Neuronal stem cell (in vitro differentiated cells): Measurements from ENCODE around the gene DPH1.
"Not testable (repeated sequence)": the region's sequence is repeated elsewhere in the genome, so short reads cannot be mapped to it uniquely, and the experiment has no call there.

Source experiments
- DNase-seq: peaks from one replicate; pipeline ENCODE4 v3.0.0-alpha.2; 2013; ENCODE audit warnings: low spot score
- H2AFZ ChIP-seq: one replicate; pipeline ENCODE4 v1.6.1; 2013; ENCODE audit warnings: mild to moderate bottlenecking, low read length, inconsistent platforms
- H2AK5ac ChIP-seq: 2 replicates; pipeline ENCODE4 v1.6.1; 2013; ENCODE audit warnings: low read depth, mild to moderate bottlenecking, inconsistent platforms, low read length, moderate library complexity, mixed read lengths
- H2BK120ac ChIP-seq: 2 replicates; pipeline ENCODE4 v1.6.1; 2013; ENCODE audit warnings: low read depth, mild to moderate bottlenecking, inconsistent platforms, low read length, moderate library complexity, mixed read lengths
- H2BK12ac ChIP-seq: one replicate; pipeline ENCODE4 v1.6.1; 2013; ENCODE audit warnings: low read length, inconsistent platforms
- H2BK15ac ChIP-seq: 2 replicates; pipeline ENCODE4 v1.6.1; 2013; ENCODE audit warnings: mild to moderate bottlenecking, low read length, inconsistent platforms, mixed read lengths
- H2BK5ac ChIP-seq: one replicate; pipeline ENCODE4 v1.6.1; 2013; ENCODE audit warnings: inconsistent platforms, mild to moderate bottlenecking, low read length, moderate library complexity
- H3K14ac ChIP-seq: one replicate; pipeline ENCODE4 v1.6.1; 2013; ENCODE audit warnings: low read length, inconsistent platforms
- H3K18ac ChIP-seq: 2 replicates; pipeline ENCODE4 v1.6.1; 2013; ENCODE audit warnings: low read length, inconsistent platforms
- H3K23ac ChIP-seq: 2 replicates; pipeline ENCODE4 v1.6.1; 2013; ENCODE audit warnings: low read depth, mild to moderate bottlenecking, mixed read lengths, low read length, inconsistent platforms; ENCODE audit not compliant: poor library complexity
- H3K27ac ChIP-seq: replicated peaks from 3 replicates; pipeline ENCODE4 v1.5.1; 2013; ENCODE audit warnings: low read length, inconsistent platforms
- H3K27me3 ChIP-seq, 3 experiments: 2 replicates each; pipeline ENCODE4 v1.6.1; 2013; ENCODE audit warnings: low read length in 3 of 3, mild to moderate bottlenecking in 2 of 3, inconsistent platforms in 1 of 3, low read depth in 1 of 3, mixed read lengths in 1 of 3, moderate library complexity in 1 of 3; ENCODE audit not compliant: control insufficient read depth in 3 of 3, insufficient read depth in 3 of 3
- H3K36me3 ChIP-seq, 2 donors: replicated peaks in 1 of 2; 2 replicates each; pipeline ENCODE4 v1.6.1; 2013; ENCODE audit warnings: low read length in 2 of 2; ENCODE audit not compliant: control insufficient read depth in 2 of 2, insufficient read depth in 2 of 2
- H3K4ac ChIP-seq: 2 replicates; pipeline ENCODE4 v1.6.1; 2013; ENCODE audit warnings: inconsistent platforms, mild to moderate bottlenecking, low read length, moderate library complexity
- H3K4me1 ChIP-seq, 2 donors: 1 replicate in 1 of 2; 2 replicates in 1 of 2; pipeline ENCODE4 v1.6.1; 2013; ENCODE audit warnings: low read length in 2 of 2, low read depth in 1 of 2; ENCODE audit not compliant: control insufficient read depth in 2 of 2, insufficient read depth in 1 of 2
- H3K4me2 ChIP-seq: one replicate; pipeline ENCODE4 v1.6.1; 2013; ENCODE audit warnings: mild to moderate bottlenecking, low read length, inconsistent platforms; ENCODE audit not compliant: insufficient read depth, poor library complexity, severe bottlenecking
- H3K4me3 ChIP-seq, 2 donors: 2 replicates each; pipeline ENCODE4 v1.5.1; 2013; ENCODE audit warnings: low read length in 2 of 2, mild to moderate bottlenecking in 2 of 2, inconsistent platforms in 1 of 2, moderate library complexity in 1 of 2
- H3K79me1 ChIP-seq: one replicate; pipeline ENCODE4 v1.6.1; 2013; ENCODE audit warnings: low read depth, mild to moderate bottlenecking, inconsistent platforms, low read length, moderate library complexity
- H3K9ac ChIP-seq: one replicate; pipeline ENCODE4 v1.6.1; 2013; ENCODE audit warnings: mild to moderate bottlenecking, low read depth, low read length, inconsistent platforms; ENCODE audit not compliant: poor library complexity
- H3K9me3 ChIP-seq, 2 donors: replicated peaks in 1 of 2; 2 replicates each; pipeline versions ENCODE3 to v1.6.1; 2013; ENCODE audit warnings: low read length in 2 of 2, mild to moderate bottlenecking in 2 of 2, inconsistent platforms in 1 of 2, low read depth in 1 of 2, mixed read lengths in 1 of 2, moderate library complexity in 1 of 2; ENCODE audit not compliant: control insufficient read depth in 2 of 2, insufficient read depth in 1 of 2
- H4K8ac ChIP-seq: one replicate; pipeline ENCODE4 v1.6.1; 2013; ENCODE audit warnings: low read depth, mild to moderate bottlenecking, inconsistent platforms, low read length, moderate library complexity
- H4K91ac ChIP-seq: one replicate; pipeline ENCODE4 v1.6.1; 2013; ENCODE audit warnings: low read length, low read depth, mild to moderate bottlenecking, inconsistent platforms; ENCODE audit not compliant: poor library complexity
- WGBS, 2 donors: extraction: QIAGEN DNeasy Blood & Tissue Kit; methylation state at CpG; one replicate each; pipeline ENCODE4 v1.1.7; 2013; ENCODE audit warnings: missing lambda C conversion rate in 2 of 2, mixed read lengths in 1 of 2; ENCODE audit not compliant: insufficient read length in 2 of 2, insufficient replicate concordance in 1 of 2; ENCODE audit errors: extremely low coverage in 2 of 2; 5-methylcytosine and 5-hydroxymethylcytosine counted together

The DPH1 gene

GRCh38 chr17:2009737-2010136 lies 20.2 kb upstream of the DPH1 start:
- no peak overlapping the region for H3K4me2 ChIP-seq
- H3K18ac ChIP-seq = peak overlapping the region; percentile 17
- H2AK5ac ChIP-seq = peak overlapping the region; percentile 91
- DNase-seq = no peak
- no peak overlapping the region for H3K27ac ChIP-seq
- no peak overlapping the region for H3K23ac ChIP-seq
- H3K4me1 ChIP-seq = peaks cover 8 to 11% of the 10 kb centered on the region in 2 donors
- peak overlapping the region in 1 of 2 donors; percentile 42 for H3K4me3 ChIP-seq
- no peak overlapping the region for H2AFZ ChIP-seq
- H3K14ac ChIP-seq = no peak overlapping the region
- H3K27me3 ChIP-seq = no peaks in the 10 kb centered on the region
- no peak overlapping the region for H2BK15ac ChIP-seq
- no peak overlapping the region for H3K9ac ChIP-seq
- no peaks in the 10 kb centered on the region for H3K36me3 ChIP-seq
- H3K9me3 ChIP-seq = peaks cover 0 to 3% of the 10 kb centered on the region in 2 donors
- H3K4ac ChIP-seq = peak overlapping the region; percentile 37
- no CpG with 5 or more reads among the region's 10 CpGs for WGBS, 2 donors
- no peak overlapping the region for H2BK120ac ChIP-seq
- H4K91ac ChIP-seq = no peak overlapping the region
- H4K8ac ChIP-seq = no peak overlapping the region
- H3K79me1 ChIP-seq = peaks cover 1% of the 10 kb centered on the region
- no peak overlapping the region for H2BK5ac ChIP-seq
- H2BK12ac ChIP-seq = no peak overlapping the region

DNA sequence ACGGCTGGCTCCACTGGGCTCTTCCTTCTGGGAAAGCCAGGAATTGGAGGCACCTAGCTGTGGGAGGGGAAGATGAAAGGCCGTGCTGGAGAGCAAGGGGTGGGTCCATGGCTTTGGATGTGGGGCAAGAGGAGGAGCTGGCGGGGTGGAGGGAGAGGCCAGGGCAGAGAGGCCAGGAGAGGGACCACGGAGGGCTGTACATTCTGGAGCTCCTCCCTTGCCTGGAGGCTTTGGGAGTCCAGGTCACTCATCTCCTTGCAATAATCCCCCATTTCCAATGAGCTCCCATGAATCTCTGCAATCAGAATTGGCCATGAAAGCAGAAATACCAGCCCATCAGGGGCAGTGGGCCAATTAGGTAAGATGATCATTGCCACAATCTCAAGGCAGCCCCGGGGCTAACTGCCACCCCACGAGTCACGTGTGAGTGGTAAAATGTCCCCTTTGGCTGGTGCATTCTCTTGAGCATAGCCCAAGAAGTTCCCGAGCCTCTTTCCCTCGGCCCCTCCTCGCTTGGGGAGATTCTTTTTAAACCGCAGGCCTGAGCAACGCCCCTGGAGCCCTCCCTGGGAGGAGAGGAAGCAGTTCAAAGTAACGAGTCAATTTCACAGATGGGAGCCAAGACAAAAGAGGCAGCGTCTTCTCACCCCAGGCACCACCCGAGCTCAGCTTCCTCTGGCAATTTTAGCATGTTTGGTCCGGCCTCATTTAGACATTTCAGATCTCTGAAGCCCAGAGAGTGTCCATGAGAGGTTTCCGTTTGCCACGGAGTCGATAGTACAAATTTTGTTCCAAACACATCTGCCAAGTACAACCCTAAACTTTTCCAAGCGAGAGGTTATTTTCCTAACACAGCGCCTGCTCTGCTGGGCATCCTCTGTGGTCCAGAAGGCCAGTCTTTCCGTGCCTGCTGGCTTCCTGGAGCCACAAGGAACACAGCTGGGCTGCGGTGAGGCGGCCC lies 18.3 kb upstream of the DPH1 start:
- Histone ChIP-seq H3K79me1 (no peaks in the 10 kb centered on the region), H2BK5ac (no peak overlapping the region), H3K18ac (no peak overlapping the region), H2BK12ac (no peak overlapping the region), H3K27ac (no peak overlapping the region), H3K36me3 (no peaks in the 10 kb centered on the region), H3K27me3 (no peaks in the 10 kb centered on the region), H3K9ac (peak overlapping the region; percentile 24), H4K8ac (no peak overlapping the region), H3K9me3 (peaks cover 0 to 3% of the 10 kb centered on the region in 2 donors), H3K14ac (no peak overlapping the region), H3K4me1 (peaks cover 10 to 11% of the 10 kb centered on the region in 2 donors), H2BK120ac (no peak overlapping the region), H2AK5ac (no peak overlapping the region), H3K4me3 (peak overlapping the region in 1 of 2 donors; percentile 24), H3K23ac (no peak overlapping the region), H3K4ac (no peak overlapping the region), H2BK15ac (no peak overlapping the region), H3K4me2 (no peak overlapping the region), H4K91ac (no peak overlapping the region), H2AFZ (peak overlapping the region; percentile 85)
- DNase-seq = no peak
- no CpG with 5 or more reads among the region's 24 CpGs for WGBS, 2 donors

DNA sequence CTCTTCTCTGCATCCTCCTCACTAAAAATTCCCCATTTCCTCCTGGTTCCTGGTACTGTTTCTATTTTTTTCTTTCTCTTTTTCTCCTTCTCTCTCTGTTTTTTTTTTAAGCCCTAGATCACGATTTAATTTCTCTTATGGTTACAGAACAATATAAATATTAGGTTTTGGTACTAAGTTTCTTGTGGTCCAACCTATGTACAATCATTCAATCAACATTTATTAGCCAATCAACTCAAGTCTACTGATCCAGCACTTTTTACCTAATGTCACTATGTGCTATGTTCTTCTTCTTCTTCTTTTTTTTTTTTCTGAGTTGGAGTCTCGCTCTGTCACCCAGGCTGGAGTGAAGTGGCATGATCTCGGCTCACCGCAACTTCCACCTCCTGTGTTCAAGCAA lies 17.5 kb upstream of the DPH1 start:
- Histone ChIP-seq H3K79me1 (no peaks in the 10 kb centered on the region), H2BK15ac (no peak overlapping the region), H3K4me3 (no peak overlapping the region), H3K27me3 (peaks cover 0 to 5% (median 0%) of the 10 kb centered on the region in 3 experiments), H4K8ac (no peak overlapping the region), H2BK12ac (no peak overlapping the region), H2AK5ac (no peak overlapping the region), H3K27ac (no peak overlapping the region), H2AFZ (peak overlapping the region; percentile 85), H3K36me3 (no peaks in the 10 kb centered on the region), H3K9ac (no peak overlapping the region), H3K4me2 (no peak overlapping the region), H2BK120ac (no peak overlapping the region), H2BK5ac (no peak overlapping the region), H3K4ac (no peak overlapping the region), H3K14ac (no peak overlapping the region), H4K91ac (no peak overlapping the region), H3K4me1 (peaks cover 11 to 17% of the 10 kb centered on the region in 2 donors), H3K9me3 (peaks cover 0 to 3% of the 10 kb centered on the region in 2 donors), H3K18ac (no peak overlapping the region), H3K23ac (no peak overlapping the region)
- no CpG with 5 or more reads among the region's 4 CpGs for WGBS, 2 donors
- no peak for DNase-seq

GRCh38 chr17:2013220-2013993 lies 16.5 kb upstream of the DPH1 start:
- H3K4ac ChIP-seq = peak overlapping the region; percentile 41
- H3K27me3 ChIP-seq = peaks cover 0 to 14% (median 0%) of the 10 kb centered on the region in 3 experiments
- peak overlapping the region in 1 of 2 donors; percentile 8 for H3K4me3 ChIP-seq
- not testable (repeated sequence) for H3K18ac ChIP-seq, H3K27ac ChIP-seq, H2BK5ac ChIP-seq, DNase-seq, H3K23ac ChIP-seq, H3K4me2 ChIP-seq, H3K79me1 ChIP-seq, H2AFZ ChIP-seq, H2BK12ac ChIP-seq, H3K9me3 ChIP-seq, H3K14ac ChIP-seq, H2BK15ac ChIP-seq, H3K36me3 ChIP-seq, H2BK120ac ChIP-seq, H3K9ac ChIP-seq, H4K8ac ChIP-seq, H4K91ac ChIP-seq
- peak overlapping the region; percentile 79 for H2AK5ac ChIP-seq
- peaks cover 12 to 21% of the 10 kb centered on the region in 2 donors for H3K4me1 ChIP-seq
- WGBS, 2 donors = no CpG with 5 or more reads among the region's 6 CpGs
